Psoas muscle (tissue), 8 donors: ENCODE results near the gene DIDO1. TPM values are rescaled to one million over a fixed set of nuclear protein-coding genes. Genes with fewer than 3 reads are reported as not detected.
"Not testable (repeated sequence)": the region's sequence is repeated elsewhere in the genome, so short reads cannot be mapped to it uniquely, and the experiment has no call there.

ENCODE experiments used
- ATAC-seq, 4 donors: fragments of 200-7000 bp; cut with Tn5 transposase; one replicate each; pipeline ENCODE4 v1.9.1; 2020; ENCODE audit warnings: moderate library complexity in 3 of 4, mild to moderate bottlenecking in 2 of 4
- DNase-seq, 2 donors: peaks; one replicate each; pipeline ENCODE4 v3.0.0-alpha.2; 2020
- H3K27ac ChIP-seq: fragments of 200-600 bp; one replicate; pipeline ENCODE4 v1.8.0; 2022
- H3K27me3 ChIP-seq, 3 donors: fragments of 200-600 bp in 1 of 3; one replicate each; pipeline versions ENCODE4 v1.6.1 to v1.8.0; 2013 to 2022; ENCODE audit warnings: low read length in 2 of 3, mild to moderate bottlenecking in 2 of 3, moderate library complexity in 1 of 3; ENCODE audit not compliant: insufficient read depth in 3 of 3
- H3K36me3 ChIP-seq, 2 donors: fragments of 200-600 bp in 1 of 2; one replicate each; pipeline versions ENCODE4 v1.6.1 to v1.8.0; 2013 to 2022; ENCODE audit warnings: low read depth in 1 of 2, mild to moderate bottlenecking in 1 of 2, moderate library complexity in 1 of 2; ENCODE audit not compliant: insufficient read depth in 1 of 2
- H3K4me1 ChIP-seq: fragments of 200-600 bp; one replicate; pipeline ENCODE4 v1.8.0; 2022
- H3K4me3 ChIP-seq: fragments of 200-600 bp; one replicate; pipeline ENCODE4 v1.8.0; 2022; ENCODE audit warnings: mild to moderate bottlenecking
- H3K9me3 ChIP-seq: fragments of 200-600 bp; one replicate; pipeline ENCODE4 v1.8.0; 2022
- CTCF ChIP-seq: fragments of 200-600 bp; IDR thresholded peaks from one replicate; pipeline ENCODE4 v1.8.0; 2022; ENCODE audit warnings: antibody characterized with exemption
- WGBS, 3 donors: extraction: QIAGEN DNeasy Blood & Tissue Kit; methylation state at CpG; one replicate each; pipeline versions ENCODE4 v1.1.6 to v1.1.7; 2013; 5-methylcytosine and 5-hydroxymethylcytosine counted together
- intact Hi-C, 2 donors: fragments of 100-400 bp; cut with DNase I; formaldehyde crosslinking; loops; one replicate each; pipeline versions ENCODE4 v1.11.0 to v1.14.2; 2022
- polyA plus RNA-seq, 3 donors: library from polyadenylated mRNA; stranded (reverse); fragments of 200-250 nt; gene quantifications; one replicate each; pipeline ENCODE4 v1.2.3, GENCODE V29; 2013
- total RNA-seq, 4 donors: library from RNA; stranded (reverse); fragmentation: NEBNext Ultra II Directional in 2 of 4; extraction: Animal tissue kit (Norgen Biotek cat#: 25700) in 2 of 4; gene quantifications; one replicate each; pipeline versions ENCODE4 v1.2.1 to v1.2.4, GENCODE V29; 2021 to 2023
- donor health status: healthy with polysubstance abuse.
- donor health status: DM: no; HTN: no; CAD: no; lungs with moderate emphysema.
- donor health status: Bipolar disorder and iron deficiency.
- donor health status: healthy.
- donor health status: DM: yes; HTN: yes; CAD: no.
- donor health status: DM: no; HTN: no; CAD: no.
- donor health status: DM: no; HTN: no; CAD: no.
- donor health status: DM: yes; HTN: yes; CAD: no.

Gene DIDO1
- total and polyA plus RNA-seq, 7 donors, result 10.0 to 32.4 (median 23.9) TPM

- Histone ChIP-seq H3K27me3 (peaks cover 0 to 4% (median 0%) of the 10 kb centered on the region in 3 donors), H3K4me3 (no peak overlapping the region), H3K9me3 (no peaks in the 10 kb centered on the region), H3K4me1 (no peaks in the 10 kb centered on the region), H3K27ac (no peak overlapping the region), H3K36me3 (no peaks in the 10 kb centered on the region)
- intact Hi-C loops, result no loop called here
- ATAC-seq (no peak), DNase-seq (no peak)
- no peak for TF ChIP-seq CTCF
- WGBS, 3 donors, result 86 to 89% (median 87%) methylated on average over 26 to 32 of the region's 32 CpGs
Observed at GRCh38 chr20:62962891-62963613, 36.7 kb upstream of the DIDO1 start.

GRCh38 chr20:62962221-62962879 is 36.0 kb upstream of the DIDO1 start:
- H3K27me3 ChIP-seq, result no peaks in the 10 kb centered on the region
- ATAC-seq, result no peak
- DNase-seq, result no peak

GRCh38 chr20:62961799-62962198 is 35.5 kb upstream of the DIDO1 start:
- 92 to 95% (median 94%) methylated on average over 8 of the region's 8 CpGs for WGBS, 3 donors
- DNase-seq (no peak), ATAC-seq (no peak)
- Histone ChIP-seq H3K4me3 (no peak overlapping the region), H3K36me3 (no peaks in the 10 kb centered on the region), H3K27me3 (no peaks in the 10 kb centered on the region), H3K9me3 (no peaks in the 10 kb centered on the region), H3K27ac (no peak overlapping the region), H3K4me1 (no peaks in the 10 kb centered on the region)
- intact Hi-C loops, result no loop called here
- no peak for TF ChIP-seq CTCF

More at GRCh38 chr20:62962221-62962879, 36.0 kb upstream of the DIDO1 start:
- Histone ChIP-seq H3K27ac (no peak overlapping the region), H3K4me1 (no peaks in the 10 kb centered on the region), H3K9me3 (no peaks in the 10 kb centered on the region), H3K4me3 (no peak overlapping the region), H3K36me3 (no peaks in the 10 kb centered on the region)
- WGBS, 3 donors, result 91 to 93% (median 92%) methylated on average over 27 to 30 of the region's 30 CpGs
- intact Hi-C loops, result no loop called here
- TF ChIP-seq CTCF, result no peak

- H3K36me3 ChIP-seq, result no peaks in the 10 kb centered on the region
- no peaks in the 10 kb centered on the region for H3K27me3 ChIP-seq
- no peak overlapping the region for H3K27ac ChIP-seq
- 72 to 86% (median 81%) methylated on average over 18 to 19 of the region's 19 CpGs for WGBS, 3 donors
- ATAC-seq (no peak), DNase-seq (no peak)
- intact Hi-C loops, result no loop called here
- H3K9me3 ChIP-seq, result no peaks in the 10 kb centered on the region
- no peak for TF ChIP-seq CTCF
- no peak overlapping the region for H3K4me3 ChIP-seq
- H3K4me1 ChIP-seq, result no peaks in the 10 kb centered on the region
Observed at GRCh38 chr20:62961310-62961783, 35.0 kb upstream of the DIDO1 start.

- DNase-seq, result not testable (repeated sequence)
Observed at GRCh38 chr20:62960446-62961309, 34.4 kb upstream of the DIDO1 start.

More at GRCh38 chr20:62960446-62961309, 34.4 kb upstream of the DIDO1 start:
- H3K27ac ChIP-seq, H3K4me3 ChIP-seq, H3K36me3 ChIP-seq, intact Hi-C loops, H3K27me3 ChIP-seq, H3K9me3 ChIP-seq, H3K4me1 ChIP-seq, ATAC-seq: not testable (repeated sequence)
- WGBS, 3 donors, result 86 to 92% (median 86%) methylated on average over 23 to 26 of the region's 31 CpGs
